Measurements from ENCODE around the gene FRMD3. TPM values are rescaled to one million over a fixed set of nuclear protein-coding genes. Genes with fewer than 3 reads are reported as not detected.

Gene FRMD3
- total RNA-seq, 1 experiment from 2014 or later: 1.4 TPM

GRCh38 chr9:83449166-83449565, 89.0 kb downstream of the FRMD3 start:
- ChIA-PET POLR2A (no interaction called here), CTCF (interaction anchor here (3.5 kb wide), 1 partner anchor 115 kb away, joined by 9 read pairs; no protein-coding TSS in a partner anchor)
- Mint-ChIP-seq H3K27me3 (ENCODE audit: low read depth) (no peaks in the 10 kb centered on the region), H3K4me3 (no peak overlapping the region), H3K27ac (no peak overlapping the region; the same call in 1 of the 2 replicates), H3K4me1 (no peaks in the 10 kb centered on the region), H3K9me3 (no peaks in the 10 kb centered on the region), H3K36me3 (no peaks in the 10 kb centered on the region)
- no peak for ATAC-seq
- no peak for DNase-seq (ENCODE audit: low spot score)
- no peak for TF ChIP-seq AFF4 (CRISPR knock-in tag; IDR thresholded peaks at IDR 0.05; ENCODE audit: borderline replicate concordance)
- no peak for TF ChIP-seq CDX4 (CRISPR knock-in tag; IDR thresholded peaks at IDR 0.05; ENCODE audit: borderline replicate concordance)
- no peak for TF ChIP-seq ATF3 (CRISPR knock-in tag; conservative IDR thresholded peaks at IDR 0.05)
- TF ChIP-seq MAX (CRISPR knock-in tag; IDR thresholded peaks at IDR 0.05): no peak
- no peak for TF ChIP-seq ZNF263 (CRISPR knock-in tag; IDR thresholded peaks at IDR 0.05; ENCODE audit: low read depth)
- no peak for TF ChIP-seq HMGA2 (CRISPR knock-in tag; IDR thresholded peaks at IDR 0.05)

- Mint-ChIP-seq H3K27ac (no peak overlapping the region; the same call in 1 of the 2 replicates), H3K36me3 (no peaks in the 10 kb centered on the region), H3K4me1 (no peaks in the 10 kb centered on the region), H3K4me3 (no peak overlapping the region), H3K9me3 (no peaks in the 10 kb centered on the region), H3K27me3 (ENCODE audit: low read depth) (no peaks in the 10 kb centered on the region)
- TF ChIP-seq ZNF138 (CRISPR knock-in tag; conservative IDR thresholded peaks at IDR 0.05) (no peak), ZNF671 (CRISPR knock-in tag; IDR thresholded peaks at IDR 0.05) (no peak), JAZF1 (CRISPR knock-in tag; IDR thresholded peaks at IDR 0.05) (no peak)
- POLR2A ChIA-PET: no interaction called here
- no peak for DNase-seq (ENCODE audit: low spot score)
- CTCF ChIA-PET: interaction anchor here (3.5 kb wide), 1 partner anchor 115 kb away, joined by 9 read pairs; no protein-coding TSS in a partner anchor
- no peak for ATAC-seq
Observed at GRCh38 chr9:83448626-83449025, 89.6 kb downstream of the FRMD3 start.

- Mint-ChIP-seq H3K36me3 (no peaks in the 10 kb centered on the region), H3K27ac (no peak overlapping the region), H3K27me3 (ENCODE audit: low read depth) (no peaks in the 10 kb centered on the region), H3K9me3 (no peaks in the 10 kb centered on the region), H3K4me1 (no peaks in the 10 kb centered on the region), H3K4me3 (no peak overlapping the region)
- ChIA-PET CTCF (interaction anchor here (3.5 kb wide), 1 partner anchor 113 kb away, joined by 9 read pairs; no protein-coding TSS in a partner anchor), POLR2A (no interaction called here)
- DNase-seq (ENCODE audit: low spot score) (no peak), ATAC-seq (no peak)
- TF ChIP-seq AR (CRISPR knock-in tag; IDR thresholded peaks at IDR 0.05) (no peak), E2F4 (CRISPR knock-in tag; IDR thresholded peaks at IDR 0.05; ENCODE audit: borderline replicate concordance, low read depth) (no peak), CREB1 (CRISPR knock-in tag; IDR thresholded peaks at IDR 0.05) (no peak), SMAD3 (CRISPR knock-in tag; IDR thresholded peaks at IDR 0.05; ENCODE audit: borderline replicate concordance) (no peak), E2F5 (CRISPR knock-in tag; IDR thresholded peaks at IDR 0.05) (no peak), FOXP4 (CRISPR knock-in tag; IDR thresholded peaks at IDR 0.05) (no peak), JAZF1 (CRISPR knock-in tag; IDR thresholded peaks at IDR 0.05) (no peak), ZNF416 (CRISPR knock-in tag; IDR thresholded peaks at IDR 0.05) (no peak), NR2C2 (CRISPR knock-in tag; IDR thresholded peaks at IDR 0.05) (no peak), ZNF396 (CRISPR knock-in tag; IDR thresholded peaks at IDR 0.05; ENCODE audit: borderline replicate concordance) (no peak), TEAD1 (CRISPR knock-in tag; IDR thresholded peaks at IDR 0.05) (no peak), SP1 (CRISPR knock-in tag; conservative IDR thresholded peaks at IDR 0.05) (no peak), ZNF423 (CRISPR knock-in tag; IDR thresholded peaks at IDR 0.05) (no peak), ZNF138 (CRISPR knock-in tag; conservative IDR thresholded peaks at IDR 0.05) (no peak)
Observed at GRCh38 chr9:83447351-83447750, 90.8 kb downstream of the FRMD3 start.

Data from WTC11 (cell line).